Activated CD4-positive, CD25-positive, alpha-beta regulatory T cell treated with anti-CD3 and anti-CD28 coated beads, Interleukin-2, amount 50 U/mL, for 16 hours (primary cell): ENCODE results near the gene CIART.
"Not testable (repeated sequence)": the region's sequence is repeated elsewhere in the genome, so short reads cannot be mapped to it uniquely, and the experiment has no call there.

ENCODE experiments used
- DNase-seq: peaks from one replicate; pipeline ENCODE4 v3.0.0-alpha.2; 2020; ENCODE audit warnings: low read depth, low spot score

Gene CIART, protein sequence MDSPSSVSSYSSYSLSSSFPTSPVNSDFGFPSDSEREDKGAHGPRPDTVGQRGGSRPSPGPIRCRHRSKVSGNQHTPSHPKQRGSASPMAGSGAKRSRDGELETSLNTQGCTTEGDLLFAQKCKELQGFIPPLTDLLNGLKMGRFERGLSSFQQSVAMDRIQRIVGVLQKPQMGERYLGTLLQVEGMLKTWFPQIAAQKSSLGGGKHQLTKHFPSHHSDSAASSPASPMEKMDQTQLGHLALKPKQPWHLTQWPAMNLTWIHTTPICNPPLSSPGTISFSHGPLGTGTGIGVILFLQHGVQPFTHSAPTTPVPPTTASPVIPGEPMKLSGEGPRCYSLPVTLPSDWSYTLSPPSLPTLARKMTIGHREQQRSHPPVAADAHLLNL

GRCh38 chr1:150281758-150282557, at the start of gene CIART:
CIART (plus strand) TSS chr1:150282554; CDS start chr1:150283268, 714 bp downstream.
- peak; percentile 61 for DNase-seq

DNA sequence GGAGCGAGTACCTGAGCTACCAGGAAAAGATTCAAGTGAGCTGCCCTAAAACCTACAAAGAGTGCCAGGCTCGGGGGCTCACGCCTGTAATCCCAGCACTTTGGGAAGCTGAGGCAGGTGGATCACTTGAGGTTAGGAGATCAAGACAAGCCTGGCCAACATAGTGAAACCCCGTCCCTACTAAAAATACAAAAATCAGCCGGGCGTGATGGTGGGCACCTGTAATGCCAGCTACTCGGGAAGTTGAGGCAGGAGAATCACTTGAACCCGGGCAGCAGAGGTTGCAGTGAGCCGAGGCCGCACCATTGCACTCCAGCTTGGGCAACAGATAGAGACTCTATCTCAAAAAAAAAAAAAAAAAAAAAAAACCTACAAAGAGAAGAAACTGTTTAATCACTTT, 49.4 kb upstream of the CIART start:
- not testable (repeated sequence) for DNase-seq

DNA sequence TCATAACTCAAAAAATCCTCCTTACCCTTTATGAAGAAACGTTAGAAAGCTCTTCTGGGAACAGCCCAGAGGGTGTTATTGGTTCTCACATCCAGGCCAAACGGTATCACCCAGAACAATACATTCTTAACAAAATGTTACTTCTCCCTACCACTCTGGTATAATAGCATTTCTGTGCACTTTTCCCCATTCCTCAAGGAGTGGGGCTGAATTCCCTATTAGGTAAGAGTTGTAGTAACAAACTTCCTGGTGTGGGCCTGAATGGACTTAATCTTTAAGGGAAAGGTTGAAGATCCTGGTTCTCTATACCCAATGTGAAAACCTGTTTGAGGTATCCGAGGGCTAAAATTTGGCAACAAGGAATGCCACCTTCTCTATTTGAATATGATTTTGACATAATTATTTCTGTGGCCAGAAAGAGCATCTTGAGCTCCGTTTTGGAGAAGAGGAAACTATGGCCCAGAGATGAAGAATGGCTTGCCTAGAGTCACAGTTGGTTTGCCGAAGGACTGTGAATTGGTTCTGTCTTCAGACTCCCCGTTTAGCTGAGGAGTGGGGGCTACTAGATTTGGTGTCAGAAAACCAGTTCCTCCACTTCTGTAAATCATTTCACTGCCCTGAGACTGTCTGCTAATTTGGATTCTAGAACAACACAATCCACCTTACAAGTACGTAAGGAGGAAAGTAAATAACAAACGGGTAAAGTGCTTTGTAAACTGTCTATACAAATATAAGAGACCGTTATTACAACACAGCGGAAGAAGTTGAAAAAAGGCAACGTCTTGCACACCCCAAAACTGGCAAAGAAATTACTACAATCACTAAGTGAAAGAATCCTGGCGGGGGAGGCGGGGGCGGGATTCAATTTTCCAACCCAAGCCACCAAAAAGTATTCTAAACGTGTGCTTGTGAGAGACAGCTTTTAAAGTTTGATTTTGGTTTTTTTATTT, 48.7 kb upstream of the CIART start:
- no peak for DNase-seq

- no peak for DNase-seq
These were observed 48.1 kb upstream of the CIART start for GRCh38 chr1:150234309-150234565.

- peak; percentile 78 for DNase-seq
These were observed 47.6 kb upstream of the CIART start for GRCh38 chr1:150234566-150235293.

DNA sequence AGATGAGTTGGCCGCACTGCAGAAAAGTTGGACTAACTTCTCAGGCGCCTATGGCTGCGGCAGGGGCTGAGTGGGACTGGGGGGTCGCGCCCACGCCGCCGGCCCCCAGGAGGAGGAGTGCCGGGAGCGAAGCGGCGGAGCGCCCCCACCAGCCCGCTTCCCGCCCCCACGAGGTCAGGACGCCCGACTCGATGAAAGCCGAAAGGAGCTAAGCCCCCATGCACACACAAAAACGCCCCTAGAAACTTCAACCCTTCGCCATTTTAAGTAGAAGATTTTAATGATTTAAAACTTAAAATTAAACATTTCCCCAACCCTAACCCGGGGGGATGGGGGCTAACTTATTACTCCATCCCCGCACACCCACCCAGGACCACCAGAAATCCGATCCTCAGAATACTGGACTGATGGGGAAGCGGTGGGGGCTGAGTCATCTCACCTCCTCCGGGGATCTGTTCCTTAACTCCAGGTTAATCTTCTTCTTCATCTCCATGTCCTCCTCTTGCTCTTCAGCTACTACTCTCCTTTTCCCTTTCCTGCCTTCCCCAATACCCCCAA, 47.0 kb upstream of the CIART start:
- peak; percentile 11 for DNase-seq

DNA sequence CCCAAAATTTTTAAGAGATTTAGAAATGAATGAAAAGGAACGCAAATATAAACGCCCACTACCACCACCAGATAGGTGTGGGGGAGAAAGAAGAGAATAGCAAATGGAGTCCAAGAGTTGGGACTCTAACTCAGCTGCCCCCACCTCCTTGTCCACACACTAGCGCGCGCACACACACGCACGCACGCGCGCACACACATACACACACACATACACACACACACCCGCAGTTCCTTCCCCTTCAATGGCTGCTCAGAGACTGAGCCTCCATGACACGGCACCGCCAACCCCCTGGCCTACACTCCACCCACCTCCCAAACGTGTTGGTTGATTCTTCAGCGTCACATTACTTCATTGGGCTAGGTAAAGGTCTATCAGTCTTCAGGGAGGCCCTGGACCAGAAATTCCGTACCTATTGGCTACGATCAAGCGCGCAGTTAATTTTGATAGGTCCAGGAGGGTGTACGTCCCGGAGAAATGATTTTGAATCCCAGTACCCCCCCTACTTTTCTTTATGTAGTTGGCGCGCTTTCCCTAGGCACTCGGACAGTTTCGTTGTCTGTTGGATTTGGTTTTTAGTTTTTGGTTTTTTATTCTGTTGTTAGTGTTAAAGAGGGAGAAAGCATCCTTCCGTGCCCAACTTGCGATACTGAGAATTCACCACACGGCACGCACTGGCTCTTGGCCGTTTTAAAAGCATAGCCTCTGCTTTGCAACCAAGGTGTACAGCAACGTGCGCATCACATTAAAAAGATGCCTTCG, 46.3 kb upstream of the CIART start, which contains the start of gene ANP32E:
Gene ANP32E (minus strand): TSS at position 261 of the 762 bp plus-strand sequence. CDS start 326 bp downstream, outside the sequence.
- DNase-seq = peak; percentile 90

DNA sequence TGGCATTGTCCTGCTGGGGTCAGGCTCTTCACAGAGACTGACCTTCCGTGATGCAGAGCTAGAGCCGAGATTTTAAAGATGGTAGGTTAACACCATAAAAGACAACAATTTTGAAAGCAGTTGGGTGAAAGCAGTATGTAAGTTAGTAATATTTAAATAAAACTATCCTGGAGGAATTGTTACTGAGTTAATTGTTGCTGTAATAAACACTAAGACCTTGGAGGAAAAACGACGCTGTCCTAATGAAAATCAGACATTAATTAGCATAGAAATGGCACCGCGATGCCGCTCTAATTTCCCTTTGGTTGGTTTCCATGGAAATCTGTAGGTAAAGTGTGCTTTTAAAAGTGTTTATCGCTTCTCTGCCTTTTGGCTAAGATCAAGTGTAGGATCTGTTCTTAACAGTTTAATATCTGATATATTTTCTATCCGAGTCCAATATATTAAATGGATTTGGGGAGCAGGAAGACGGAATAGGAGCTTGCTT, 45.7 kb upstream of the CIART start:
- no peak for DNase-seq

- DNase-seq = not testable (repeated sequence)
These were observed 45.2 kb upstream of the CIART start for GRCh38 chr1:150237176-150237575.

DNA sequence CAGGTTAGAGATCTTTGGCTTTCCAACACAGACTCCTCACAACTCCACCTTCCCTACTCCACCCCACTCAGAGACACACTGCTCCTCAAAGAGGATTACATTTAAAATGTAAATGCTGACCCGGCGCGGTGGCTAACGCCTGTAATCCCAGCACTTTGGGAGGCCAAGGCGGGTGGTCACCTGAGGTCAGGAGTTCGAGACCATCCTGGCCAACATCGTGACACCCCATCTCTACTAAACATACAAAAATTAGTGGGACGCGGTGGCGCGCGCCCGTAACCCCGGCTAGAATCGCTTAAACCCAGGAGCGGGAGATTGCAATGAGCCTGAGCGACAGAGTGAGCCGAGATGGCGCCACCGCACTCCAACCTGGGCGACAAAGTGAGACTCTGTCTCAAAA, 44.6 kb upstream of the CIART start:
- DNase-seq = no peak

DNA sequence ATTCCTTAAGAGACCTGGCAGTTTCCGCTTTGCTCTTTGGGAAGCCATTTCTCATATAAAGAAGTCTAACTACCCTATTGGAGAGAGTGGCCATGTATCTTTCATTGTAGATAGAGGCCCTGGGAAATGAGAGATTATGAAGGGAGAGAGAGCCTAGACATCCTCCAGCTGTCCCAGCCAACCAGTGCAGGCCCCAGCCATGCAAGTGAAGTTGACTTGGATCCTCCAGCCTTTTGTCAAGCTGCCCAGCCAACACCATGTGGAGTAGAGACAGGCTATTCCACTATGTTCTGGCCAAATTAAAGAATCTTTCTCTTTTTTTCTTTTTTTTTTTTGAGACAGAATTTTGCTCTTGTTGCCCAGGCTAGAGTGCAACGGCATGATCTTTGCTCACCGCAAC, 39.4 kb upstream of the CIART start:
- no peak for DNase-seq

- DNase-seq = no peak
These were observed 32.4 kb upstream of the CIART start for GRCh38 chr1:150249936-150250335.

DNA sequence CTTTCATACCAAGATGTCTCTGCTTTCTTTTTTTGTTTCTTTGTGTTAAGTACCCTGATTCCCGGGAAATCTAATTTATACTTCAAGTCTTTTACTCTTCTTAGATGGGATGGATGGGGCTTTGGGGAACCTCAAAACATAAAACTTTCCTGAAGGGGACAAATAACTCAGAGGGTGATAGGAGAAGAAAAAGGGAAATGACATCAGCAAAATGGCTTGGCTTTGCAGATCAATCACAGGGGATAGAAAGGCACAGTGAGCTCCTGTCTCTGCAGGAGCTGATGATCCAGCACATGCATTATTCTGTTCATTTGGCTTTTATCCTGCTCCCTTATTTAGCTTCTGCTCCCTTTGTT, 26.2 kb upstream of the CIART start:
- DNase-seq = no peak

DNA sequence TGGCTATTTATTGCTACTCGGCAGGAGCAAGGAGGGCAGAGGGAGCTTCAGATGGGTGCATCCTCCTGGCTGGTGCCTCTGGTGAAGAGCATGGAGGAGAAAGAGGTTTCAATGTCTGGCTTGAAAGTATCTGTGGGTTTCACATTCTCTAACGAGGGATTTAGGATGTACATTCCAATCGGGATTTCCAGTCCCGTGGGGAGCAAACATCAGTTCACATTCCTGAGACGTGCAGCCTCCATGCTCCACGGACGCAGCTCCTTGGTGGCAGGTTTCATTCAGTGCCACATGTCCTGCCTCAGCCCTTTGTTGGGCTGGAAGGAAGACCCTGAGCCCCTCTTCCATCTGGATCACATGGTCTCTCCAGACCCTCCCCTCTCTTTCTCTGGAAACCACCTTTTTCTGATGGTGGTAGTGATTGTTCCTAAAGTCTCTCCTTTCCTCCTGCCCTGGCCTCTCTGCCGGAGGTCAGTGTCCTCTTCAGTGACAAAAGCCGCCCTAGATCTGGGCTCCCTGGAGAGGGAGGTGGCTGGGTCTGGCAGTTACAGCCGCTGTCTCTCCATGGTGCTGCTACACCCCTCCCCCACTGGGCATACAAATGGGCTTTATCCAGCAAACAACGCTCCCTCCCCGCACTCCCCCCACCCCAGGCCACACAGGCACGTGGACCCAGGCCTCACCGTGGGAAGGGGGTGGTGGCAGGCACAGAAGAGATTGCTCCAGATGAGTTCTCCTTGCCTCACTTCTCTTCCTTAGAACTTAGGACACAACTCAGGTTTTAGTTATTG, 25.6 kb upstream of the CIART start:
- DNase-seq = no peak

GRCh38 chr1:150257624-150258585, 24.4 kb upstream of the CIART start, which contains the start of gene CA14:
CA14 (plus strand) TSS chr1:150257774; CDS start chr1:150258129, 355 bp downstream.
- DNase-seq = no peak

DNA sequence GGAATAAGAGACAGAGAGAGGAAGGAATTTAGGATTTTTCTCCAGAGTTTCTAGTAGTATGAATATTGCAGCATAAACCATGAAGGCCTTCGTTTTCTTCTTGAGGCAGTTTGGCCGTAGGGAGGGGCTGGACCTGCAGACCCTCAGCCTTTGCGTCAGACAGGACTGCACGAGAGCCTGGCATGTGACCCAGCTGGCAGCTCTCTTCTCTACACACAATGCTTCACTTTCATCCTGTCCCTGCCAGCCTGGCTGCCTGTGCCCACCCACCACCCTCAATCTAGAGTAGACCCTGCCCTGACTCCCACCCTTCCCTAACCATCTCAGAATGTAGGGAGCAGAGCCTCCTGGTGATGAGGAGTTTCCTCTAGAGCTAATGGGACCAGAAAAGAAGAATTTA, 23.1 kb upstream of the CIART start:
- no peak for DNase-seq

DNA sequence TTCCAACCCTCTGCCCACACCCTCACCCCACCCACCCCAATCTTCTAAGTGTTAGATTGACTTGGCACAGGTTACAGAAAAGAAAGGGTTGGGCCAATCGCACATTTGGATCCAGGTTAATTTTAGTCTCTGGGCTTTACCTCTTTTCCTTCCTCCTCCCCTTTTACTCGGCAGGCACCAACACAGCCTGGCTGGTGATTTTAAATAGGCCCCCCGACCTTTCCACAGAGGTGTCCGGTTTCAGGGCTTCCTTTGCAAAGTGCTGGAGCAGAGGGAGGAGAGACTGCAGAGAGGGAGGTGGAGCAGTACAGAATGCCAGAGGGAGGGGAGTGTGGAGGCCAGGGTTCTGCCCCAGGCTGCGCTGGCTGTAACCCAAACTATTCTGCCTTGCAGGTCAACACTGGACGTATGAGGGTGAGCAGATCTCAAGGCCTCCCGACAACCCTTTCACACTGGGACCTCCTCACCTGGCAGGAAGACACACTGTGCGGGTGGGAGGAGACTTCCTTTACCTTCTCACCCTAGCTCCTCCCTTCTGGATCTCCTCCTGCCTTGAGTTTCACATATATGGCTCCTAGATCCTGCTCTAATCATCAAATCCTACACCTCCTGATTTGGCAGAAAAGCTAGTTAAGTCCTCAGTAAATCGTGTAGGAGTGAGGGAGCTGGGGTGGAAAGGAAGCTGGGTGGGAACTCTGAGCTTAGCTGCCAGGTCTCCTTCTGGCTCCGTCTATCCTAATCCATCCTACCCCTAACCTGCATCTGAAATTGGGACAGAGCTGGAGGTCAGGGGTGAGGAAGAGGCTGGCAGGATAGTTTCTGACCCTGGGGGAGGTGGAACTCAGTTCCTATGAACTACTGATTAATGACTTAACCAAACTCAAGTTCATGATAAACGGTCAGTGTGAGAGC, 22.3 kb upstream of the CIART start:
- DNase-seq = no peak
